MM.1S (cell line): ENCODE data around the gene KLC1.

Source experiments
- CTCF ChIP-seq: fragments of 300-600 bp; sonication (generic); IDR thresholded peaks from 2 replicates; pipeline ENCODE4 v1.5.1; 2016; ENCODE audit warnings: antibody characterized with exemption, low read length, mixed read lengths
- EZH2 ChIP-seq: fragments of 300-600 bp; sonication (generic); optimal IDR thresholded peaks from 2 replicates; pipeline ENCODE3; 2017; ENCODE audit warnings: low read depth, mild to moderate bottlenecking, antibody characterized with exemption, low read length, mixed read lengths
- EZH2phosphoT487 ChIP-seq: fragments of 300-600 bp; sonication (generic); IDR thresholded peaks from 2 replicates; pipeline ENCODE4 v1.6.1; 2018; ENCODE audit warnings: antibody characterized with exemption, low read length

- TF ChIP-seq CTCF (no peak), EZH2 (no peak), EZH2phosphoT487 (no peak)
Measured at GRCh38 chr14:103728141-103728540, 99.1 kb downstream of the KLC1 start.
